ENCODE results near the gene HS6ST3.

HS6ST3 gene

DNA sequence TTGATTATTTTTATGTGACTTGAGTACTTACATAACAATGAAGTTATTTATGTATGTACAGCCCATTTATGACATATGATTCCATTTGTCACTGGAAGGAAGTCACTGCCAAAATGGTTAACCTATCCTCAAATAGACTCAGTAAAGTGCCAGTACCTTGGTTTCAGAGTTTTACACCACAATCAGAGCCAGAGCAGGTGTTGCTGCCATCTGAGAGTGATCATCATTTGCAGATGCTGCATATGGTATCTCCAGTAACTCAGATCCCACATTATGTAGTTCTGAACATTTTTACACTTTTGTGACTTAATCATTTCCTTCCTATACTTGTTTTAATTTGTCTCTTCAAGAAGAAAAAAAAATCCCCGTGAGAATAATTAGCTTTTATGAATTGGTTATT lies 313.3 kb downstream of the HS6ST3 start:
- no peak for DNase-seq (ENCODE audit: low read depth)
- no peak overlapping the region for H3K4me3 ChIP-seq (ENCODE audit: control insufficient read depth, low read depth, low read length)
- TF ChIP-seq CTCF (IDR thresholded peaks at IDR 0.05; ENCODE audit: control insufficient read depth, insufficient read depth, low read depth, low read length, missing control alignments) = no peak

DNA sequence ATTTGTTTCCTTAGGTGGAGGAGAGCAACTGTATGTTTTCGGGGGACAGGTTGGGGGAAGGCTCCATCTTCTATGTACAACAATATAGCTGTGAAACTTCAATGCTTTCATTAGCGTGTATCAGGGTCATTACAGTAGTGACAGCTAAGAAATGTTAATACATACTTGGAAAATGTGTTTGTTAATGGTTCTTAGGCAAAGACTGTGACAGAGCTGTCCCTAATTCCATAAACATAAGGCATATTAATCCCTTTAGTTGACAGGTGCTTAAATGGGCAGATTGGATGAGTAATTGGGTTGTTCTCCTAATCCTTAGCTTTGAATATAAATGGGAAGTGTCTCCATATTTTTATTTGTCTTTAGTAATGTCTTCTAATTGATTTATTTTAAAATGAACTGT lies 313.7 kb downstream of the HS6ST3 start:
- no peak for TF ChIP-seq CTCF (IDR thresholded peaks at IDR 0.05; ENCODE audit: control insufficient read depth, insufficient read depth, low read depth, low read length, missing control alignments)
- no peak overlapping the region for H3K4me3 ChIP-seq (ENCODE audit: control insufficient read depth, low read depth, low read length)
- DNase-seq (ENCODE audit: low read depth) = no peak

- H3K4me3 ChIP-seq (ENCODE audit: control insufficient read depth, low read depth, low read length) = no peak overlapping the region
- no peak for TF ChIP-seq CTCF (IDR thresholded peaks at IDR 0.05; ENCODE audit: control insufficient read depth, insufficient read depth, low read depth, low read length, missing control alignments)
- DNase-seq (ENCODE audit: low read depth) = no peak
These were observed 326.0 kb downstream of the HS6ST3 start for GRCh38 chr13:96415831-96416385.

DNA sequence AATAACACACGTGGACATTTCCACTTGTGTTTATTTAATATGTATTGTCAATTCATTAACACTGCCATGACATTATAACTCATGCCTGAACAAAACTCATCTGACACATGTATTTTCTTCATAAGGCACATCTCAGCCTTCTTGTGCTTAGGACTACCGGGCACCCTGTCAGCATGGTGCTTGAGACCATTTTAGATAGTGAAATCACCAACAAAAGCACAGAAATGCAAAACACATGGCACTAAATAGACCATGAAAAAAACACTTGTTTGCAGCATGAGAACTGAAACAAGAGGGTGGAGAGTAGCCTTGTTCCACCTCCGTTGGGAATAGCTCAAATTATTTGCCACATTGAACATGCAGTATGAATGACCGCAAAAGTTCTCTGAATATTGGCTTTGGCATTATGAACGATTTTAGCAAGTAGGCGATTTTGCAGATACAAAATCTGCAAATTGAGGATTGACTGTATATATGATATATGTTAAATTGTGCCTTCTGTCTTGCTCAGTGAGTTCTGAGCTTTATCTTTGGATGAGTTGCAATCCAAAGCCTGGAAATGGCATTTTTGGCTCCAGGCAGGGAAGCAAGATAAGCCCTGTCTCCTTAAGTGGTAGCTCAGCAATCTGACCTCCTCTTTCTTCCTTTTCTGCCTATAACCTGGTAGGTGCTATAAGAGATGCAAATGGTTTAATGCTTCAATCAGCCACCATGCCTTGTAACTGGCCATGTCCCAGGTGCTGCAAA lies 328.2 kb downstream of the HS6ST3 start:
- H3K4me3 ChIP-seq (ENCODE audit: control insufficient read depth, low read depth, low read length) = no peak overlapping the region
- DNase-seq (ENCODE audit: low read depth) = no peak
- no peak for TF ChIP-seq CTCF (IDR thresholded peaks at IDR 0.05; ENCODE audit: control insufficient read depth, insufficient read depth, low read depth, low read length, missing control alignments)

GRCh38 chr13:96421314-96421713 lies 331.4 kb downstream of the HS6ST3 start:
- DNase-seq (ENCODE audit: low read depth) = no peak
- H3K4me3 ChIP-seq (ENCODE audit: control insufficient read depth, low read depth, low read length) = no peak overlapping the region
- no peak for TF ChIP-seq CTCF (IDR thresholded peaks at IDR 0.05; ENCODE audit: control insufficient read depth, insufficient read depth, low read depth, low read length, missing control alignments)

DNA sequence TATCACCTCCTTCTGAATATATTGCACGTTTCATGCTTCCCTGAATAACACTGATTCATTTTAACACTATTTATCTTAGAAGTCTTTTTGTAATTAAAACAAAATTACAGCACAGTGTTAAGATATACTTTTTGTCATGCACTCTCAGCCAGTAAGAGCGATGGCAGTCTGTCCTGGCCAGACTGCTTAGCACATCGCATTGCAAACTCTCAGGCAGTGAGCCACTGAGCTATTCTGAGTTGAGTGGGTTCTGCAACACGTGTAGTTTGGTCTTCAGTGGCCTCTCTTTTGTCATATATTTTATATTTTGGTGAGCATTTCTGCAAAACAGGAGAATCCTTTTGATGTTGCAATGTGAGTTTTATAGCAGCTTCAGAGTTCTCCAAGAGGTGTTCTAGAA lies 332.1 kb downstream of the HS6ST3 start:
- no peak for DNase-seq (ENCODE audit: low read depth)
- TF ChIP-seq CTCF (IDR thresholded peaks at IDR 0.05; ENCODE audit: control insufficient read depth, insufficient read depth, low read depth, low read length, missing control alignments) = no peak
- no peak overlapping the region for H3K4me3 ChIP-seq (ENCODE audit: control insufficient read depth, low read depth, low read length)
